Keratinocyte (primary cell): ENCODE measurements around the gene MGAT3.

Experiments used
- EZH2 ChIP-seq: IDR thresholded peaks from one replicate; pipeline ENCODE4 v1.6.1; 2012; ENCODE audit warnings: inconsistent platforms, mild to moderate bottlenecking, low read length, moderate library complexity
- TF ChIP-seq, protein P1 (sequence below), 3 experiments: IDR thresholded peaks in 1 of 3; conservative IDR thresholded peaks in 1 of 3; optimal IDR thresholded peaks in 1 of 3; 2 replicates in 2 of 3; 3 replicates in 1 of 3; pipeline versions ENCODE3 to v1.5.1; 2011; ENCODE audit warnings: low read length in 3 of 3, mild to moderate bottlenecking in 3 of 3, moderate library complexity in 2 of 3, control low read depth in 1 of 3, inconsistent platforms in 1 of 3; ENCODE audit not compliant: insufficient read depth in 2 of 3; ENCODE audit errors: extremely low read depth in 1 of 3

DNA sequence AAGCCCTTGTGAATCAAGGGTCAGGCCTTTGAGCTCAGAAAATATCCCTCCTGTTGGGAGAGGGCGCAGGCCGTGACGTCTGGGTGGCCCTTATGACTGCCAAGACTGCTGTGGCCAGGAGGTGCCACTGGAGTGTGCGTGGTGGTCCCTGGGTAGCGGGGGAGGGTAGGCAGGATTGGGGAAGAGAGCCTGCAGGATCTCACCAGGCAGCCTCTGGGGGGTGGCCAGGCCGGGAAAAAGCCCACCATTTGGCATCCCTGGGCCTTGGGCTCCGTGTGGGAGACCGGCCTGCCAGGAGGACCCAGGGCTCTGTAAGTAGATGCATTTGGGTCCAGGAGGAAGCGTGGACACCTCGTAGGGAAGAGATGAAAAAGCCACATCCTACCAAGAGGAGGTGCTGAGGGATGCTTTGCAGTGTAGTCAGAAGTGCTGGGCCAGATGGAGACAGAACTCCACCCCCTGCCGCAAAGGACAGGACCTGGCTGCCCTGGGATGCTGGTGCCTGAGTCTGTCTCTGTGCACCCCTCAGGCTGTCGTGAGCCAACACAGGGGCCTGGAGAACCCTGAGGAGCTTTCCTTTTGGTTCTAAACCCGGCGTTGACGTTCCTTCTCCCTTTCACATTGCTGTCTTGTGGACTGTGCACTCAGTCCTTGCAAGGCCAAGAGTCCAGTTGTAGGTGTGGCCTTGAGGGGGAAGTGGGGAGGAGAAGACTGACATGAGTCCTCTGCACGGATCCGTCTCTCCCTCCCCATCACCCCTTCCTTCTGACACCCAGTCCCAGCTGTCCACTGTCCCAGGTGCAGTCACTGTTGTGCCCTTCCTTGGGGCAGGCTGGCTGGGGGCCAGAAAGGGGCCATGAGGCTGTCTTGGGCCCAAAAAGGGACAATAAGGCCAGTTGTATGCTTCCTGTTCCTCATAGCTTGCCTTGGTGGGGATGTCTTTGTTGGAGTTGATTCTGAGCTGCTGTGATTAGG lies 32.6 kb downstream of the MGAT3 start:
- TF ChIP-seq, protein P1, sequence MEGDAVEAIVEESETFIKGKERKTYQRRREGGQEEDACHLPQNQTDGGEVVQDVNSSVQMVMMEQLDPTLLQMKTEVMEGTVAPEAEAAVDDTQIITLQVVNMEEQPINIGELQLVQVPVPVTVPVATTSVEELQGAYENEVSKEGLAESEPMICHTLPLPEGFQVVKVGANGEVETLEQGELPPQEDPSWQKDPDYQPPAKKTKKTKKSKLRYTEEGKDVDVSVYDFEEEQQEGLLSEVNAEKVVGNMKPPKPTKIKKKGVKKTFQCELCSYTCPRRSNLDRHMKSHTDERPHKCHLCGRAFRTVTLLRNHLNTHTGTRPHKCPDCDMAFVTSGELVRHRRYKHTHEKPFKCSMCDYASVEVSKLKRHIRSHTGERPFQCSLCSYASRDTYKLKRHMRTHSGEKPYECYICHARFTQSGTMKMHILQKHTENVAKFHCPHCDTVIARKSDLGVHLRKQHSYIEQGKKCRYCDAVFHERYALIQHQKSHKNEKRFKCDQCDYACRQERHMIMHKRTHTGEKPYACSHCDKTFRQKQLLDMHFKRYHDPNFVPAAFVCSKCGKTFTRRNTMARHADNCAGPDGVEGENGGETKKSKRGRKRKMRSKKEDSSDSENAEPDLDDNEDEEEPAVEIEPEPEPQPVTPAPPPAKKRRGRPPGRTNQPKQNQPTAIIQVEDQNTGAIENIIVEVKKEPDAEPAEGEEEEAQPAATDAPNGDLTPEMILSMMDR (optimal IDR thresholded peaks at IDR 0.05 in 1 of 3, IDR thresholded peaks at IDR 0.05 in 1 of 3, conservative IDR thresholded peaks at IDR 0.05 in 1 of 3; ENCODE audit: extremely low read depth in 1 of 3, insufficient read depth in 2 of 3, low read length in 3 of 3) = no peak
- TF ChIP-seq EZH2 = no peak
